Stimulated activated CD4-positive, alpha-beta T cell treated with anti-CD3 and anti-CD28 coated beads, Interleukin-4, amount 100 ng/mL, for 4 hours (primary cell): Measurements from ENCODE around the gene BFSP2.
"Not testable (repeated sequence)": the region's sequence is repeated elsewhere in the genome, so short reads cannot be mapped to it uniquely, and the experiment has no call there.

Experiments
- DNase-seq, 2 experiments: peaks; one replicate each; pipeline ENCODE4 v3.0.0-alpha.2; 2020

Gene BFSP2

DNA sequence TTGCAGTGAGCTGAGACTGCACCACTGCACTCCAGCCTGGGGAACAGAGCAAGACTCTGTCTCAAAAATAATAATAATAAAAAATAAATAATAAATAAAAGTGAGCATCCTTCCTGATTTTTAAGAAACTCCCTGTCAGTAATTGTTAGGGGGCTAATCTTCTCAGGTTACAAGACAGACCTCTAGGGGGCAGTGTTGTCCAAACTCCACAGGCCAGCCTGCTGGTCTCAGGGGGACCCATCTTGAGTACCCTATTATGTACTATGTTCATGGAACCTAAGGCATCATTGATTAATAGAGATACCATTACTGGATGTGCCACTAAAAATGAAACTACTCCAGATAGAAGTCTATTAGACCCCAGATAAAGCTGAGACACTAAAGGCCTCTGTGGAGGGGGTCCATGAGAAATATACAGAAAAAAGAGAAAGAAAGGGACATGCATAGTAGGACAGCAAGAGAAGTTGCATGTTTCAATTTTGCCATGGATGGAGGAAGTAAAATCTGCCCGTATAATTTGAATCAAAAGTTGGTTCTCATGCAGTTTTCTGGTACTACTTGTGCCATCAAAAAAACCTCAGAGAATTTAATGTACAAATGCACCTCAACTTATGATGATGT is 88.2 kb downstream of the BFSP2 start:
- DNase-seq = peak; percentile 41 to 50

DNA sequence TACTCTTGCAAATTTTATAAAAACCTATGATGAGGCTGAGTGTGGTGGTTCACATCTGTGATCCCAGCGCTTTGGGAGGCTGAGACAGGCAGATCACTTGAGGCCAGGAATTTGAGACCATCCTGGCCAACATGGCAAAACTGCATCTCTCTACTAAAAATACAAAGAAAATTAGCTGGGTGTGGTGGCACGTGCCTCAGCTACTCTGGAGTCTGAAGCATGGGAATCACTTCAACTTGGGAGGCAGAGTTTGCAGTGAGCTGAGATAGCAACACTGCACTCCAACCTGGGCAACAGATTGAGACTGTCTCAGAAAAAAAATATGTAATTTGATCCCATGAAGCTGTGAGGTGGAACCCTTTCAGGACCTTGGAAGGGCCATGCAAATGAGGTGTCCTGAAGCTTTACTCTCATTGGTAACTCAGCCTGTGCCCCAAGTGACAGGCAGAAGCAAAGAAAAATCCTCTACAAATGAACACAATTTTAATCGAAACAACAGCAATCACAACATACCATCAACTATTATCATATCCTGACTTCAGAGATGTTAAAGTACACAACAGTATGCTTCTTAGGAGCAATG is 89.0 kb downstream of the BFSP2 start:
- no peak for DNase-seq

DNA sequence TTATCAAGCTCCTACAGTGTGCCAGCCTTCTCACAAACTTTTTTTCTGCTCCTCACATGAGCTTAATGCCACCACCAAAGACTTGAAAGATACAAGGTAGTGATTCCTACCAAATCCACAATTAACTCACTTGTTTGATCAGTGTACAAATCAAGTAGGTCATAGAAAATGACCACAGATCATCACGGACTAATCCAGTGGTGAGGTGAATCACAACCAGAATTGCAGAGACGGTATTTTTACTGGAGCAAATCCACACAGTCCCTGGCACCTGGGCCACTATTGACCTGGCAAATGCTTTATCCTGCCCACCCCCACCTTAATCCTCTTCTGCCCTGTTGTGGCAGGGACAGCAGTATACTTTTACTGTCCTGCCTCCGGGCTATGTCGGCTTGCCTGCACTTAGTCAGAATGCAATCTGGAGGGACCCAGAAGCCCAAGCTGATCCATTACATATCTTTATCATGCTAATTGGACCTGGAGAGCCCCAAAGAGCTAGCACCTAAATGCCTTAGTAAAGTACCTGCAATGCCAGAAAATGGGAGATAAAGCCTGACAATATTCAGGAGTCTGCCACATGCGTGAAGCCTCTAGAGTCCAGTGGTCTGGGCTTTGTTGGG is 89.7 kb downstream of the BFSP2 start:
- DNase-seq = no peak

DNA sequence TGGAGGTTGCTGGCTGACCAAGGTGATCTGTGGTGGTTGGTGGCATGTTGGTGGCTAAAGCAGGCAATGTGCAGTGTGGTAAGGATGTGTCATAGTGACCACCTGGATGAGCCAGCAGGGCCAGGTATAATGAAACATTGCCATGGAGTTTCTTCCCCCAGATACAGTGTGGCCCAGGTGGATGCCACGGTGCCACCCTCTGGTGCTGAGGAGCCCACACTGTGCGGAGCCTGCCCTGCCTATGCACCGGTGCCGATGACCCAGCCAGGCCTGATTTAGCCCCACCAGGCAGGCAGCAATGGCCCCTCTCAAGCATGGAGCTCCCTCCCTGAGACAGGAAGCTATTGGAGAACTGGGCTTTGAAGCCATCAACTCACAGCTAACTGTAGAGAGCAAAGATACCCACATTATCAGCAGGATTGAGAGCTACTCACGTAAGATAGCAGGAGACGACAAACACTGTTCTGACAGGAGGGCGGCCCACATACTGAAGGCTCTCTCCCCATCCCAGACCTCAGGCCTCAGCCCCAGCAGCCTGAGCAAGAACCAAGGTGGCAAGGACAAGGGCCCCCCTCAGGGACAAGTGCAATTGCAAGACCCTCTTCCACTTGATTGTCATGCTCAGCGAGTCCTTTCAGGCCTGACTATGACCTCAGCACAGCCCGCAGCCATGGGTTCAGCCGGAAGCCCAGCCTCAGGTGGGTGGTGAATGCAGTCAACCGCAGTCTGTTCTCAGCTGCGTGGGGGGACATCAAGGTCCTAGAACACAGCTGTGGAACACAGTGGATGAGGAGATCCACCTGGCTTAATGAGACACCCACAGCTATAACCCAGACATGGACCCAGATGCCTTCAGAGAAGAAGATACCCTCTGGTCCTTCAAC is 90.9 kb downstream of the BFSP2 start:
- peak; percentile 52 to 81 for DNase-seq

DNA sequence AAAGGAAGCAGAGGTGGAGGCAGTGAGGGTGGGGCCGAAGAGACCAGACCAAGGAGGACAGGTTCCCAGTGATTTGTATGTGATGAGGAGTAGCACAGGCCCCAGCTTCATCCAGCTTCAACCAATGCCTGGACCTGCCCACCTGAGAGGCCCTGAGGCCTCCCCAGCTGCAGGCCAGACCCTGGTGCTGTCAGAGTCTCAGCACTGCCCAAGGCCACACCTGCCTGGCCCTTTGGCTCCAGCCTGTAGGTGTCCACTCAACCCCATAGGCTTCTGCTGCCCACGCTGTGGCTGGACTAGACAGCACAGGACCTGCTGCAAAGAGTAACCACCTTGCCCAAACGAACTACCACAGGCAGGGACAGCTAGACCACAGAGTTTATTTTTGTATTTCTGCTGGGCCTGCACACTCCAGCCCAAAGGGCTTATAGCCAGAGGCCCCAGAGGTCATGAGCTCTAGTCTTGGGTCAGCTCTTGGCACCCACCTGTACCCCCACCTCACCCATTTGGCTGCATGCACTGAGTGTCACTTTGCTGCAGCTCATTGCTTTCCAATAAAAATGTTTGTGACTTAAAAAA is 91.7 kb downstream of the BFSP2 start:
- no peak for DNase-seq

DNA sequence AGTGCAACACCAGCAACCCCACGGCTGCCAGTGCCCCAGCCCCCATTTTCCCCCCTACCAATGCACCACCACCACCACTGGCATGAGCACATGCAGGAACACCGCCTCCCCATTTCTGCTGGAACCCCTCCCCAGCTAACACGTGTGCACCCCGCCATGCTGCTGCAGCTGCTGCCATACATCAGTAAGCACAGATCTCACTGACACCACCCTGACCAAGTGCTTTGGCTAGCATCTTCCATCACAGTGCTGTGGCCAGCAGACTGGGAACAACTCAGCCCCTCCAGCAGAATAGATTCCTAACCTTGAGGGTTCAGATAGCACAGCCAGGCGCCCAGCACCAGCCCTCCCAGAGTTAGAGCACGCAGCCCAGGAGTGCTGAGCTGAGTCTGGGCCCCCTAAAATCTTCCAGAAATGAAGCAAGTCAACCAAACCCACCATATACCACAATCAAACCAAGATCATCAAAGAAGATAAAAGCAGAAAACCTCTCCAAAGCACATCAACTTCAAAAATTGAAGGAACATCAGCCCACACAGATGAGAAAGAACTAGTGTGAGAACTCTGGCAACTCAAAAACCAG is 92.4 kb downstream of the BFSP2 start:
- no peak for DNase-seq

DNA sequence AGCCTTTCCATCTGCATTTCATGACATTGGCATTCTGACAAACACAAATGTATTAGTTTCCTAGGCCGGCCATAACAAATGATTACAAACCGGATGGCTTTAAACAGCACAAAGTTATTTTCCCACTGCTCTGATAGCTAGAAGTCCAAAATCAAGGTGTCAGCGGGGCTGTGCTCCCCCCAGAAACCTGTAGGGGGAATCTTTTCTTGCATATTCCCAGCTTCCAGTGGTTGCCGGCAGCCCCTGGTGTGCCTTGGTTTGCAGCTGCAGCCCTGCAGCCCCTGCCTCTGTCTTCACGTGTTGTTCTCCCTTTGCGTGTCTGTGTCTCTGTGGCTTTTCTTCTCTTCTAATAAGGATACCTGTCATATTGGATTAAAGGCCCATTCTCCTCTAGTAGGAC is 94.6 kb downstream of the BFSP2 start:
- DNase-seq = no peak

DNA sequence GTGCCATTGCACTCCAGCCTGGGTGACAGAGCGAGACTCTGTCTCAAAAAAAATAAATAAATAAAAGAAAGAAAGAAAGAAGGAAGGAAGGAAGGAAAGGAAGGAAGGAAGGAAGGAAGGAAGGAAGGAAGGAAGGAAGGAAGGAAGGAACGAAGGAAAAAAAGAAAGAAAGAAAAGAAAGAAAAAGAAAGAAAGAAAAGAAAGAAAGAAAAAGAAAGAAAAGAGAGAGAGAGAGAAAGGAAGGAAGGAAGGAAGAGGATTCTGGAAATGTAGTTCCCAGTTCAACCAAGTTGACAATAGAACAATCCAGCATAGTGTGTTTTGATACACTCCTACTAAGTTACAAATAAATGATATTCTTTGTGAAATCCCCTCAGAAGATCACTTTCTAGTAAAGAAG is 102.7 kb downstream of the BFSP2 start:
- DNase-seq = not testable (repeated sequence)

DNA sequence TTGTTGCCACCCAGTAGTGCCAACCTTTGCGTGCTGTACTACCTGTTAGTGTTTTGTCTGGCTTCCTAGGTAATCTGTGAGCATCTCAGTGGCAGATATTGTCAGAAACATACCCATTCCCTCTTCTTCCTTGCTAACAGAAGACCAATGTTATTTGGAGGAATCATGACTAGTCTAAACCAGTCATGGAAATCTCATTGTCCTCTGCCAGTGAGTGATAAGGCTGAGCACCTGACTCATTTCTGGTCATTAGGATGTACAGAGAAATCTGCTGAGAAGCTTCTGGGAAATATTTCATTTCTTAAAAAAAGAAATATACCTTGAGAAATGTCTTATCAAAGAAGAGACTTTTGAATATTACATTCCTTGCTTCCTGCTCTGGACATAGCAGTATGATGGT is 103.6 kb downstream of the BFSP2 start:
- no peak for DNase-seq

DNA sequence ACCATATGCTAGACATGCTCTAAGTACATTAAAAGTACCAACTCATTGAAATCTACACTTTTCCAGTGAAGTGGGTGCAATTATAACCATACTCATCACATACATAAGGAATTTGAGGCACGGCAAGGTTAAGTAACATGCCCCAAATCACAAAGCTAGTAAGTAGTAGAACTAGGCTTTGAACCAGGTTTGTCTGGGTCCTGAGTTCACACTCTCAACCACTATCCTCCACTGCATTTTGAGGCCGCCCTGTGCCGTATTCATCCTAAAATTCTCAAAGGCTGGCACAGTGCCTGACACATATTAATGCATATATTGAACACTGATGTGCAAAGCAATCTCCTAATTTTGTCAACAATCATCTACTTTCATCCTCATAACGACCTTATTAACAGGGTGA is 104.9 kb downstream of the BFSP2 start:
- no peak for DNase-seq

DNA sequence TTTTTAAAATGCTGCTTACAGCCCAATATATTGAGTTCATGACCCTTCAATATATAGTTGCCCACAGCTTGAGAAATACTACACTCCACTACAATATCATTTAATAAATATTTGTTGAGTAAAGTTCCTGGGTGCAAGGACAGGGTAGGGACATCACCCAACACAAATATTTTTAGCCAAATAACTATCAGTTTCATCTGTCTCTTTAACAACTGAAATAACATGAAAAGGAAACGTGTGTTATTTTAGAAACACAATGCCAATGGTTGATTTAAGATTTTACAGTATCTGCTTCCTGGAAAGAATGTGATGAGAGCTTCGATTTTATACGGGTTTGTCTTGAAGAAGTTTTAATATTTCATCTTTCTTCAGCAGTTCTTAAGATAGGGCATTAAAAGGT is 106.0 kb downstream of the BFSP2 start:
- DNase-seq = no peak

DNA sequence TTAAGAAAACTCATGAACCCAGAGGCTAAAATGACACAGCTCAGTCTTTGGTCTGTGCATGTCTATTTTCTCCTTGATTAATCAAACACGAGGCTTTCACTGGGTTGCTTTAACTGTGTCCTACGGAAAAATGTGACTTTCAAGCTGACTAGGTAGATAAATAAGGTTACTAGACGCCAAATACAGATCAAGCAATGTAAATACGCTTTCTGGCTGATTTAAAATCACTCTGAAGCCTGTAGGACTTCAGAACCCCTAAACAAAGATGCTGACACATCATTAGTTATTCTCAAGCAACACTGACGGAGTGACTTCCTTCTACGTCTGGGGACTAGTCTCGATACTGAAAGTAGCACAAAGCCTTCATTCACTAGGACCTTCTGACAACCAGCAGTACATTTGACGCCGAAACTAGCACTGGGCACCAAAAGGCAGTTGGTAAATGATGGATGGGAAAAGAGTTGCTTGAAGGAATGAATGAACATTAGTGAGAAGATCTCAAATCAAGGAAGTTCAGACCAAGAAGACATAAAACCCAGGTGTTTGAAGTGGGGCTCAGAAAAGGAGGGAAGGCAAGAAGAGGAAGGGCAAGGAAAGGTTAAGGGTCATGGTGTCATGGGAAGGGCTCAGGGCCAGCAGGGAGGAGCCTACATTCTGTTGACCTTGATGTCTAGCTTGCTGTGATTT is 106.5 kb downstream of the BFSP2 start:
- peak in 1 of 2 experiments; percentile 33 for DNase-seq

DNA sequence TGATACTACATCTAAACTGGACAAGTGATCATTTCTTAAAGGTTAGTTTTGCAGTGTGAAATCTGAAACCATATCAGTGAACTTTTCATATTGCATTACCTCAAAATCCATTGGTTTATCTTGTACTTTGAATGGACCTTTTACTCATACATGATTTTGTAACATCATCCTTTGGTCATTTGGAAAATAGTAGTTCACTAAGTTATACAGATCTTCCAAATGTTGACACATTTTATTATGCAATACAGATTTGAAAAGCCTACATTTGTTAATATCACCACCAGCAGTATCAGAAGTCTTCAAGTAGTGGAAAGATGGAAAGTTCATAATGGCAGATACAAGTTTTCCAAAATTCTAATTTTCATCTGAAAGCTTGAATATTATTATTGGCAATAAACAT is 109.6 kb downstream of the BFSP2 start:
- no peak for DNase-seq

DNA sequence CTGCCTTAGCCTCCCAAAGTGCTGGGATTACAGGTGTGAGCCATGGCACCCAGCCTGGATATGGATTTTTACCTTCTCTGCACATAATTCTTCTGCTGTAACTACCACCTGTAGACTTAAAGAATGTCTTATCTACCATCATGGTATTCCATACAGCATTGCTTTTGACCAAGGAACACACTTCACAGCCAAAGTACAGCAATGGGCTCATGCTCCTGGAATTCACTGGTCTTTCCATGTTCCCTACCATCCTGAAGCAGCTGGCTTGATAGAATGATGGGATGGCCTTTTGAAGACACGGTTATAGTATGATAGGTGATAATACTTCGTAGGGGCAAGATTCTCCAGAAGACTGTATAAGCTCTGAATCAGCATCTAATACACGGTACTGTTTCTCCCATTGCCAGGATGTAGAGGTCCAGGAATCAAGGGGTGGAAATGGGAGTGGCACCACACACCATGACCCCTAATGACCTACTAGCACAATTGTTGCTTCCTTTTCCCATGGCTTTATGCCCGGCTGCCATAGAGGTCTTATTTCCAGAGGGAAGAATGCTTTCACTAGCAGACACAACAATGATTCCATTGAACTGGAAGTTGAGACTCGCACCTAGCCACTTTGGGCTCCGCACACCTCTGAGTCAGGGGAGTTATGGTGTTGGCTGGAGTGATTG is 112.7 kb downstream of the BFSP2 start:
- no peak for DNase-seq

DNA sequence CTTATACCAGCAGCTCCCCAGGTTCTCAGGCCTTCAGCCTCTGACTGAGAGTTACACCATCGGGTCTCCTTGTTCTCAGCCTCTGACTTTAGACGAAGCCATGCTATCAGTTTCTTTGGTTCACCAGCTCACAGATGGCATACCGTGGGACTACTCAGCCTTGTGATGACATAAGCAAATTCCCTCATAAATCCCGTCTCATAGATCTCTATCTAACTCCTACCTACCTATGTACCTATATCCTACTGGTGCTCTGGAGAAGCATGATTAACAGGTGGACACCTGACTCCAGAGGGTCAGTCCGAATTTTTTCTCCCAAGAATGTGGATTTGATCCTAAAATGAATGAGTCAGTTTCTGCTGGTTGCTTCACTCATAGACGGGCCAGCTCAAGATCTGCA is 114.6 kb downstream of the BFSP2 start:
- DNase-seq = no peak

DNA sequence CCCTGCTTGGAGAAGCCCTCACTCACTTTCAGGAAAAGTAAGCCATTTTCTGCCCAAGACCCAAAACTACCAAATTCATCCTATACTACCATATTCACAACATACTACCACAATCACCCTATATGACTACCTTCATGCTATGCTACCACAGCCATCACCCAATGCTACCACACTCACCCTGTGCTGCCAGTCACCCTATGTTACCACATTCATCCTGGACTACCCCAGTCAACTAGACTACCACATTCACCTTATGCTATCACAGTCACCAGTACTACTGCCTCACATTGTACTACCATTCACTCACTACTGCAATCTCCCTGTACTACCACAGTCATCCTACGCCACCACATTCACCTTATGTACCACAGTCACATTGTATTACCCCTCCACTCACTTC is 115.3 kb downstream of the BFSP2 start:
- no peak for DNase-seq

DNA sequence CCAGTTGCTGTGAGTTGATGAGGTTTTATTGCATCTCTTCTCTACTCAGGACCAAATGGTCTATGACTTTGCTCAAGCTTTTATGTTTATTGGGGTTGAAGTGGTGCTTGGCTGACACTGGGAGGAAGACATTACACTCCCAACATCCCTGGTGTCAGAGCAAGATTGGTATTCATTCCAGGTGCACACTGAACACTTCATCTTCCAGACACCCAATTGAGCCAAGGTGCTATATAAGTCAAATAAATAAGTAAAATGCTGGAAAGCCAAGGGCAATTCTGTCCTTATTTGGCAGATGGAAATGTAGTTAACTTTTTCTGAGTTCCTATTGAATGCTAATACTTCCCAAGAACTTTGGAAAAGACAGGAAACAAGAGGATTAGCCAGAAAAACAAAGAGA is 120.4 kb downstream of the BFSP2 start:
- DNase-seq = no peak

DNA sequence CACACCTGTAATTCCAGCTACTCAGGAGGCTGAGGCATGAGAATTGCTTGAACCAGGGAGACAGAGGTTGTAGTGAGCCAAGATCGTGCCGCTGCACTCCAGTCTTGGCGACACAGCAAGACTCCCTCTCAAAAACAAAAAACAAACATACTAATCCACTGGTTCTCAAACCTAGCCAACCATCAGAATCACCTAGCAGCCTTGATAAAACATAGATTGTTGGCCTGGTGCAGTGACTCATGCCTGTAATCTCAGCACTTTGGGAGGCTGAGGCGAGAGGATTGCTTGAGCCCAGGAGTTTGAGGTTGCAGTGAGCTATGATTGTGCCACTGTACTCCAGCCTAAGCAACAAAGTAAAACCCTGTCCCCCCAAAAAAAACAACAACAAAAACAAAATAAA is 121.1 kb downstream of the BFSP2 start:
- DNase-seq = not testable (repeated sequence)

DNA sequence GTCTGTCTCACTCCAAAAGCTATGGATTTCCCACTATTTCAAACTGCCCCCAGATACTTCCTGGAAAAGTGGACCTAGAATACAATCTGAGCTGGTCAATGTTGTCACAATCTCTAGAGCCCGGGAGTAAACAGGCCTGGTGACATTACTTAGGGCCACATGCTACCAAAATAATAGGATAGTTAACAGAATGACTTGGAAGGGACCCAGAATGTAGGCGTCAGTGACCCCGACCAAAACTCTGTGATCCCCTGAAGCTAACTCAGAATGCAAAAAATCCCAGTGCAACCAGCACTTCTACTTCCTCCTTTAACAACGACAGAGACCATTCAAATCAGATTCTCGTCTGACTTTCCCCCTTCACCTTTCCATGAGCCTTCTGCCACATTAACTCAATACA is 122.1 kb downstream of the BFSP2 start:
- DNase-seq = no peak

DNA sequence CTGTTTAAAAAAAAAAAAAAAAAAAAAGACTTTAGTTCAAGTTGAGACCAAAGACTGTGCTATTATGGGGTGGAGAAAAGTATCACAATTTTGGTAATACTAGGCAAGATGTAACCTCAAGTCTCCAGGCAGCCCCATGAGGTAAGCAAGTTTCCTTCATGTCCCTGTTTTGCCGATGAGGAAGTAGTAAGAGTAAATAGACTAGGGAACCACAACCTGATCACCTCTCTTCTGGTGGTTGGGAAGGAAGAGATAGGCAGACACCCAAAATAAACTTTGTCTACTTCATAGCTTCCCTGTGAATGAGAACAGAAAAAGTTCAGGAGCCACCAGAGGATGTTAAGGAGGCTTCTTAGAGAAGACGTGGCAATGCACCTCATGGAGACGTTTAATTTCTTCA is 123.9 kb downstream of the BFSP2 start:
- not testable (repeated sequence) for DNase-seq
